ENCODE measurements around the gene IRAK3.

- TF ChIP-seq CTCF (IDR thresholded peaks at IDR 0.05; ENCODE audit: extremely low read depth in 1 of 2, insufficient read depth in 1 of 2, low read depth in 1 of 2, low read length in 2 of 2) (no peak), POLR2AphosphoS5 (IDR thresholded peaks at IDR 0.05; ENCODE audit: insufficient read depth, low read depth, low read length) (no peak)
Measured at GRCh38 chr12:66154776-66155175, 34.2 kb upstream of the IRAK3 start.

Measured in endothelial cell of umbilical vein (primary cell).